Endothelial cell of hepatic sinusoid (primary cell): Measurements from ENCODE around the gene KDM6A.
"Not testable (repeated sequence)": the region's sequence is repeated elsewhere in the genome, so short reads cannot be mapped to it uniquely, and the experiment has no call there.

Experiments used
- in situ Hi-C: cut with HindIII; loops from 2 replicates; pipeline ENCODE4 v1.10.0; 2017; ENCODE audit warnings: low sequenced_read_pairs

KDM6A gene

DNA sequence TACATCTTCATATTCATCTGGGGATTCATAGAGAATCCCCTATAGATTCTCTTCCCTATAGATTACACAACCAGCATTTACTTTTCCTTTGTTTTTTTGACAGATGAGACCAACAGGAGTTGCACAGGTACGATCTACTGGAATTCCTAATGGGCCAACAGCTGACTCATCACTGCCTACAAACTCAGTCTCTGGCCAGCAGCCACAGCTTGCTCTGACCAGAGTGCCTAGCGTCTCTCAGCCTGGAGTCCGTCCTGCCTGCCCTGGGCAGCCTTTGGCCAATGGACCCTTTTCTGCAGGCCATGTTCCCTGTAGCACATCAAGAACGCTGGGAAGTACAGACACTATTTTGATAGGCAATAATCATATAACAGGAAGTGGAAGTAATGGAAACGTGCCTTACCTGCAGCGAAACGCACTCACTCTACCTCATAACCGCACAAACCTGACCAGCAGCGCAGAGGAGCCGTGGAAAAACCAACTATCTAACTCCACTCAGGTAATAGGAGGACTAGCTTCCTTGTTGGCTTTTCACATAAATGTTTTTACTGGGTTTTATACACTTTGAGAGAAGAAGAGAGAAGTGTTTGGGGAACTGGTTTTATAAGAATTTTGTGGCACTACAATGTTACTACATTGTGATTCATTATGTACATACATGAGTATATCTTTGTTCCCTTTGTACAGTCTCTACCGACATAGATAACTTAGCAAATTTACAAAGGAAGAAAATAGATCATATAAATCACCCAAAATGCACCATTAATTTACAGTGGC is 190.5 kb downstream of the KDM6A start:
- in situ Hi-C loops, result loop anchor here (5.0 to 25.0 kb wide), 2 partner anchors 106 to 1101 kb away; partner anchors contain the start of gene NDP

DNA sequence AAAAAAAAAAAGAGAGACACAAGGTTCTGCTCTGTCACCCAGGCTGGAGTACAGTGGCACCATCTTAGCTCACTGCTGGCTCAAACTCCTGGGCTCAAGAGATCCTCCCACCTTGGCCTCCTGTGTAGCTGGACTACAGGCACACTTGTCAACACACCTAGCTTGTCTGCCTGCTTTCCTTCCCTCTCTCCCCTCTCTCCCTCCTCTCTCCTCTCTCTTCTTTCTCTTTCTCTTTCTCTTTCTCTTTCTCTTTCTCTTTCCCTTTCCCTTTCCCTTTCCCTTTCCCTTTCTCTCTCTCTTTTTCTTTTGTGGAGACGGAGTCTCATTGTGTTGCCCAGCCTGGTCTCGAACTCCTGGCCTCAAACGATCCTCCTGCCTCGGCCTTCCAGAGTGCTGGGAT is 195.6 kb downstream of the KDM6A start:
- in situ Hi-C loops, result loop anchor here (25.0 kb wide), 1 partner anchor 1106 kb away; the partner anchor contains the start of gene NDP

DNA sequence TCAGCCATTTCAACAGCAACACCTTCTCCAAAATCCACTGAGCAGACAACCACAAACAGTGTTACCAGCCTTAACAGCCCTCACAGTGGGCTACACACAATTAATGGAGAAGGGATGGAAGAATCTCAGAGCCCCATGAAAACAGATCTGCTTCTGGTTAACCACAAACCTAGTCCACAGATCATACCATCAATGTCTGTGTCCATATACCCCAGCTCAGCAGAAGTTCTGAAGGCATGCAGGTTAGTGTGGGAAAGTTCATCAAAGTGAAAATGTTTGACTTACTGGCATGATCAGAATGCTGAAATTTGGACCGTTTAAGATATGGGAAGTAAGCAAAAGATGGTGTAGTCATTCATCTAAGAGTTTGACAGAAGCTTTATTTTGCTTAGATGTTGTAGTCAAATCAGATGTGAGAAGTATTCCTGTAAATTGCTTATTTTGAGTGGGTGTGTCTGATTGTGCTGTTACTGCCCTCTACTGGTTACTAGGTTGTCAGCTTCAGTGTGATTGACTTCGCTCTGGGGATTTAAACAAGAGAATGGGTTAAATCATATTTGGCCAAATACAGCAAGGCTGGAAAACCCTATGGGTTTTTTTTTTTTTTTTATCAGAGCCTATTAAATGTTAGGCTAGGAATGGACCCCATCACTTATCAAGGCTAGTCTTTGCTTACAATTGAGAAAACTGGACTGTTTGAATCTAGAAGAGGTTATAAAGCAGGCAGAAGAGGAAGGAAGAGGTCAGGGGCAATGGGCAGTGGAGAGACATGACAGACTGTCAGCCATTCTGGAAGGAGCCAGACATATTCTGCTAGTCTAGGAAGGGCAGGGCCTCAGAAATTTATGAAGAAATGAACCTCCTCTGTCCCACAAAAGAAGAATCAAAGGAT is 197.4 kb downstream of the KDM6A start:
- in situ Hi-C loops, result loop anchor here (25.0 kb wide), 1 partner anchor 1108 kb away; the partner anchor contains the start of gene NDP

DNA sequence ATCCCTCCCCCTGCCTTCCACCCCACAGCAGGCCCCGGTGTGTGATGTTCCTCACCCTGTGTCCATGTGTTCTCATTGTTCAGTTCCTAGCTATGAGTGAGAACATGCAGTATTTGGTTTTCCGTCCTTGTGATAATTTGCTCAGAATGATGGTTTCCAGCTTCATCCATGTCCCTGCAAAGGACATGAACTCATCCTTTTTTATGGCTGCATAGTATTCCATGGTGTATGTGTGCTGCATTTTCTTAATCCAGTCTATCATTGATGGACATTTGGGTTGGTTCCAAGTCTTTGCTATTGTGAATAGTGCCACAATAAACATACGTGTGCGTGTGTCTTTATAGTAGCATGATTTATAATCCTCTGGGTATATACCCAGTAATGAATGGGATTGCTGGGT is 200.0 kb downstream of the KDM6A start:
- in situ Hi-C loops, result loop anchor here (25.0 kb wide), 1 partner anchor 1111 kb away; the partner anchor contains the start of gene NDP

DNA sequence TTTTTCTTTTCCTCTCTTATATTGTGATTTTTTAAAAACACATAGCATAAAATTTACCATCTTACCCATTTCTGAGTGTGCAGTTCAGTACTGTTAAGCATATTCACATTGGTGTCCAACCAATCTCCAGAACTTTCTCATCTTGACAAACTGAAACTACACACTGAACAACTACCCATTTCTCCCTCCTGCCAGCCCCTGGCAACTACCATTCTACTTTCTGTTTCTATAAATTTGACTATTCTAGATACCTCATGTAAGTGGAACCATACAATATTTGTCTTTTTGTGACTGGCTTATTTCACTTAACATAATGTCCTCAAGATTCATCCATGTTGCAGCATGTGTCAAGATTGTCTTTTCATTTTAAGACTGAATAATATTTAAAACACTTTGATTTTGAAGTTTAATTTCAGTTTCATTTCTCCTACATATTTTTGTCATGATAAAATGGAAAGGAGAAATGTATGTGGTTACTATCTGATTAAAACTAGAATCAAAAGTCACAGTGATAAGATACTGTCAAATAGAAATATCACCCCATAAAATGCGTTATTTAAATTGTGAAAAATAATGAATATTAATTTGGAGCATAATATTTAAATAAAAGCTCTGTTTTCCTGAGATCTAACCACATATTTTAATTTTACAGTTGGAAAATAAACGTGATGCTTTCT is 204.9 kb downstream of the KDM6A start:
- in situ Hi-C loops, result no loop called here

DNA sequence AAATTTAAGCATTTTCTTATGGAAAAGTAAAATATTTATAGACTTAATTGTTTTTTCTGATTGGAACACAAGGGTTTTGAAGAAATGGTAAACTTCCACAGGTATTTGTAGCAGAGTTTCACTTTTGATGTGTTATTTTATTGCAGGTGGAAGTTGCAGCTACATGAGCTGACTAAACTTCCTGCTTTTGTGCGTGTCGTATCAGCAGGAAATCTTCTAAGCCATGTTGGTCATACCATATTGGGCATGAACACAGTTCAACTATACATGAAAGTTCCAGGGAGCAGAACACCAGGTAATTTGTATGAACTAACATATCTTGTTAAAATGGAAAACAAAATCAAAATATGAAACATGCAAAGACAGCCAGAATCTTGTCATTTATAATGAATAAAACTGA is 210.3 kb downstream of the KDM6A start:
- in situ Hi-C loops, result no loop called here

DNA sequence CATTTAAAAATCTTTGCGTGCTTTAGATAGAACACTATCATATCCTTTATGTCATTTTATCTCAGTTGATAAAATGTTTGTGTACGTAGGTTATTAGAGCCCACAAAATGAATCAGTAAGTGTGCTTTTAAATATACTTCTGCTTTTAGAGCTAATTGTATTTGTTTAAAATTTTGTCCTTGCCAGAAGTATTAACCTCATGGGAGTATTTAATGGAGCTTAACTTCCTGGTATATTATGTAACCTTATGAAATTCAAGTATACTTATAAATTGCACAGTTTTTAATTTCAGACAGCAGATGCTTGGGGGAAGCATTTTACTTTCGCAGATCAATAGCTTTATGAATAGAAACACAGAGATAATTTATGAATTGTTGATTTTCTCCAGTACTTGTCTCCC is 237.5 kb downstream of the KDM6A start:
- in situ Hi-C loops, result no loop called here

DNA sequence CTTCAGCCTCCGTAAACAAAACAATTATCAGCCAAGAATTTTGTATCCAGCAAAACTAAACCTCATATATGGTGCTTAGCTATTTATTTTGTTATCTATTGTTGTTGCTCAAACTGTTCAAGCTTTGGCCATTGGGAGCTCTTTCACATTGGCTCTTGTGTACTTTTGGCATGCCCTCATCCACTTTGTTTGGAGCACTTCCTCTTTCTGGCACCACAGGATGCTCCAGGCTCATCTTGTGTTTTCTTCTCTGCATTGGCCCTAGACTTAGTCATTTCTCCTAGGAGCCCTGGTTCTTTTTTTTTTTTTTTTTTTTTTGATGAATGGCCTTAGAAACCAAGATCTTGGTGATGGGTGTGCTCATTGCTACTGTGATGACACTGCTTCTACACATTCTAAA is 253.2 kb downstream of the KDM6A start:
- in situ Hi-C loops, result loop anchor here (5.0 kb wide), 1 partner anchor 41 kb away; no protein-coding TSS in a partner anchor

DNA sequence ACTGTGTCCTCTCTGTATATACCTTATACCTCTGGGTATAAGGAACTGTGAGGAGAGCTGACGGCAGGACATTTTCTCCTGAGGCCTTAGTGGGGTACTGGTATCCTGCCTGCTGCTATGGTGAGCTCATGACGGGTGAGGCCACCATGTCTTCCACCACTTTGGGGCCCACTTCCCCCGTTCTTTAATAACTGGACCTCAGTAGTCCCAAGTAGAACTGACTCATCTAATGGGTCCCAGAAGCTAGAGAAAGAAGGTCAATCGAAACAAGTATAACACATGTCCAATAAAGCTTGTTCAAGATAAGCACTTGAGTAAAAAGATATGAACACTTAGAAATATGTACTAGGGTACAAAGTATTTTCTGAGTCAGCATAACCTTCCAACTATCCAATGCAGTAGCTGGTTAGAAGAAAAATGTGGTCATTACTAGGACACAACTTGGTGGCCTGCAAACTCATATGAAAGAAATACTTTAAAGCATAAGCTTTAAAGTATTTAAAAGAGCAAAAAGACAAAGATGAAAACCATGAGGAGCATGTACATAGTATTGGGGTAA is 256.0 kb downstream of the KDM6A start:
- in situ Hi-C loops, result loop anchor here (5.0 kb wide), 1 partner anchor 38 kb away; no protein-coding TSS in a partner anchor

DNA sequence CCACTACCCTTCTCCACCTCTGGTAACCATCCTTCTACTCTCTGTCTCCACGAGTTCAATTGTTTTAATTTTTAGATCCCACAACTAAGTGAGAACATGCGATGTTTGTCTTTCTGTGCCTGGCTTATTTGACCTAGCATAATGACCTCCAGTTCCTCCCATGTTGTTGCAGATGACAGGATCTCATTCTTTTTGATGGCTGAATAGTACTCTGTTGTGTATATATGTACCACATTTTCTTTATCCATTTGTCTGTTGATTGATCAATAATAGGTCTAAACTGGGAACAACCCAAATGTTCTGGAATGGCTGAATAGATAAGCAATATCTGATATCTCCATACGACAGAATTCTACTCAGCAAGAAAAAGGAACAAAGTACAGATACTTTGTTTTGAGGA is 260.5 kb downstream of the KDM6A start:
- in situ Hi-C loops, result no loop called here

DNA sequence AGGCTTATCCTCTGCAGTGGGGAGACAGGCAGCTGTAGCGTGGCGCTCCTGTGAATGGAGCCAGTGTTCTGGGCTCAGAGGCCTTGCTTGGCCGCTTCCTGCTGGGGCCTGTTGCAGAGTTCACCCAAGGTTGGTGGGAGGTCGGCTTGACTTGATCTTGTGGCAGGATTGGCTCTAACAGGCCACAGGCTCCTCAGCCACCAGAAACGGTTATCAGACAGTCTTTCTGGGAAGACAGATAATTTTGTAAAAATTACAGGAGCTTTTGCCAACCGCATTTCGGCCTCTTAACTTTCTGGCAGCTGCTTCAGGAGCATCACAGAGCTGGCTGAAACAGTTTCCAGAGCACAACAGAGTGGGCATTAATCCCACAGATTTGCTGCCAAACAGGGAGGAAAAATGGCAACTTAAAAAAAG is 261.3 kb downstream of the KDM6A start:
- in situ Hi-C loops, result no loop called here

DNA sequence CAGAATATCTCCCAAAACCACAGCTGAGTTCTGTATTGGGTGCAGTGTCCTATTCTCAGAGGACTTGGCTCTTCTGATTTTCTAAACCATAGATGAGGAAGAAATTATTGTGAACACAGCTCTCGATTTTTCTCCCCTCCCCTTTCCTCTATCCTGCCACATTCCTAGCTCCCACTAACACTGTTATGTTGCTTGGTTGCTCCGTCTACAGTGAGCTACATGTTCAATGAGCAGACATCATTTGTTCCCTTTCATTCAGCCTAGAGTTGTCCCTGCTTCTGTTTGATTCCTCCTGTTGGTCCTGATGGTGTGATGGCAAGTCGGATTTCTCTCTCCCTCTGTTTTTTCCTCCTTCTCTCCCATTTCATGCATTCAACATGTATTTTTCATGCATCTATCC is 261.8 kb downstream of the KDM6A start:
- in situ Hi-C loops, result no loop called here

DNA sequence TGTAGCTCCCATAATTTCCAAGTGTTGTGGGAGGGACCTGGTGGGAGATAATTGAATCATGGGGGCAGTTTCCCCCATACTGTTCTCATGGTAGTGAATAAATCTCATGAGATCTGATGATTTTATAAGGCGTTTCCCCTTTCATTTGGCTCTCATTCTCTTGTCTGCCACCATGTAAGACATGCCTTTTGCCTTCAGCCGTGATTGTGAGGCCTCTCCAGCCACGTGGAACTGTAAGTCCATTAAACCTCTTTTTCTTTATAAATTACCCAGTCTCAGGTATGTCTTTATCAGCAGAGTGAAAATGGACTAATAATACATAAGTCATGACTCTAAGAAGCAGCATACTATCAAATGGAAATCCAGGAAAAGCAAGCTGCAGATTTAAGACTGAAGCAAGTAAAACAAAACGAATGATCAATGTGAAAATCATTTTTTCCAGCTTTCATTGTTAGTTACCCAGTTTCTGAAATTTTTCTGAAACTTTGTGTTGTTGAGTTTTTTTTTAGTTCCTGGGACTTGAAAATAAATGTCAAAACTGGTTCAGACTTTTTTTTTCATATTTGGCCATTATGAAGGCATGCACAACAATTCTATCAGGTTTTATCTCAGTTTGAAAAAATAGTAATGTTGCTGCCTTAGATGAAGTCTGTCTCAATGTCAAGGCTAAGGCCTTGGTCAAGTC is 262.5 kb downstream of the KDM6A start:
- in situ Hi-C loops, result not testable (repeated sequence)

DNA sequence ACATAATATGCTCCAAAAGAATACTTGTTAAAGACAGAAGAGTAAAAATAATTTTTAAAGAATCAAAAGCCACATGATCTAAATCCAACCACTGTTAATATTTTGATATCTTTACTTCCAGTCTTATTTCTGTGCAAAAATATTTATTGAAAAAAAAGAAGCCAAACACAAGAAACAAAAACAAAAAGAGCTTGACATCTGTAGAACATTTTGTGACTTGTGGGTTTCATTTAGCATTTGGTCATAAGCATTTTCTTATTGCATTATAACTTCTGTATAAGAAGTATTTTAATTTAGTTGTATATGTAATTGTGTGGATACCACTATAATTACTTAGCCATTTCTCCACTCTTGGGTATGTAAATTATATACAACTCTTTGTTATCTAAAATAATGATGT is 264.5 kb downstream of the KDM6A start:
- in situ Hi-C loops, result no loop called here

DNA sequence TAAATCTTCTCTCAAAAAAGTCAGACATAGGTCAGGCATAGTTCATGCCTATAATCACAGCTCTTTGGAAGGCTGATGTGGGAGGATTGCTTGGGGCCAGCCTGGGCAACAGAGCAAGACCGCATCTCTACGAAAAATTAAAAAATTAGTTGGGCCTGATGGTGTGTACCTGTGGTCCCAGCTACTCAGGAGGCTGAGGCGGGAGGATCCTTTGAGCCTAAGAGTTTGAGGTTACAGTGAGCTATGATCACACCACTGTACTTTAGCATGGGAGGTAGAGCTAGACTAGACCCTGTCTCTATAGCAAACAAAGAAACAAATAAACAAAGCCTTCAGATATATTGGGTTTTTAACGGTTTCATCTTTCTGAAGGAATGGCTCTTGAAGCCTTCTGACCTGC is 265.5 kb downstream of the KDM6A start:
- in situ Hi-C loops, result no loop called here

DNA sequence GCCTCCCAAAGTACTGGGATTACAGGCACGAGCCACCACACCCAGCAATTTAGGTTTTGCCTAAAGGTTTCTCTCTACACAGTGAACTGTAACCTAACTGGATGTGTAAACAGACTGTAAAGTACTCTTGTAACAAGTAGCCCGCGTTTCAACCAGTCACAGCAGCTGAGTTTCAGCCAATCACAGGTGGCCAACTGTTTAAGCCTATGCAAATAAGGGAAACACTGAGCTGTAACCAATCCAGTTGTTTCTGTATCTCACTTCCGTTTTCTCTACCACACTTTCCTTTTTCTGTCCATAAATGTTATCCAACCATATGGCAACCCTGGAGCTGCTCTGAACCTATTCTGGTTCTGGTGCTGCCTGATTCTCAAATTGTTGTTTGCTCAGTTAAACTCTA is 267.8 kb downstream of the KDM6A start:
- in situ Hi-C loops, result no loop called here

DNA sequence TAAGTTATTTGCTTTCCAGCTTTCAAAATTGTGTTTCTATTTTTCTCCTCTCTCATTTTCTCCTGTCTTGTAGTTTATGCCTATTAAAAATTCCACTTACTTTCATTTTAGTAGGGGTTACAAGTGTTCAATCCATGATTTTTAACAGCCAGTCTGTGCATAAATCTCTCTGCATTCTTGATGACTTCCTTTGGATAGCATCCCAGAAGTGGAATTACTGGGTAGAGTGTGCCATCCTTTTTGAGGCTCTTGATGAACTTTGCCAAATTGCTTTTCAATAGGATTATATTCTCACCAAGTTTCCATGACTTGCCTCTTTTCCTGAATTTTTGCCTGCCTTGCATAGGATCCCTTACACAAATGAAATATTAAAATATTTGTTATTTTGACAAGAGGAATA is 269.2 kb downstream of the KDM6A start:
- in situ Hi-C loops, result no loop called here

DNA sequence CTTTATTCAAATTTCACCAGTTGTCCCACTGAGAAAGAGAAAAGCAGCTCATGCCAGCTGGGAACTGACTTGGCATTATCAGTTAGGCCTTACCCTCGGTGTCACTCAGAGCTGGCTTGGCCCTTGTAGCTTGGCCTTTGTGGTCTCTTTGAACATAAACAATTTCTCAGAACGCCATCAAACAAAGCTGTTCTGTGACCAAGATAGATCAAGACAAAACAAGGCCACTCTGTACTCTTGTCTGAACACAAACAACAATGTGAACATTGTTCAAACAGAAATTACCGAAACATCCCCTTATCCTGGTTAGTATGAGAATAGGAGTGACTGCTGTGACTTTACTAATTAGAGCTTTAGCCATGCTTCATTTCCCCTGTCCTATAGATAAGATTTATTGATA is 270.5 kb downstream of the KDM6A start:
- in situ Hi-C loops, result no loop called here

DNA sequence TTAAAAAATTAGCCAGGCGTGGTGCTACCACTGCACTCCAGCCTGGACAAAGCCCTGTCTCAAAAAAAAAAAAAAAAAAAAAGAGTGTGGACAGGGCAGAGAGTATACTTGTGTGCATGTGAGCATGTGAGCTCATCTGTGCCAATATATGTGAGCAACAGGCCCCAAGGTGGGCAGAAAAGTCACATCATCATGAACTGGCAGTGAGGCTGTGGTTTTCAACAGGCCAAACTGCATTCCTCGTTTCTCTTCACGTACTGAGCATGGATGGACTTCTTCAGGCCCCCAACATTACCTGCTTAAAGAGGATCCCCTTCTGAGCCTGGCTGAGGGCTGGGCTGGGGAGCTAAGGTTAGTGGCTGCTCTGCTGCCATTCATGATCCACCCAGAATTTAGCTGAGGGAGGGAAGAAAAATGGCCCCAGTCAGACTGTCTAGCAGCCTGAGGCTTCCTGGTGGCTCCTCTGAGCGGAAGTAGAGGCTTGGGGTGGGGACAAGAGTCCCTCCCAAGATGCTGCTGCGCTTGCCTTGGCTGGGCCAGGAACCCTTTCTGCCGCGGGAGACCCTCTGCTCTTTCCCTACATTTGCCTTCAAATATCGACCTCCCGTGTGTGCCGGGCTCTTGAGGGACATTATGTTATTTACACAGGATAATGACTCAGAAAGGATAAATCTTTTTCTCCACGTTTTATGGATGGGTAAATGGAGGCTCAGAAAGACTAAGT is 272.7 kb downstream of the KDM6A start:
- in situ Hi-C loops, result no loop called here

DNA sequence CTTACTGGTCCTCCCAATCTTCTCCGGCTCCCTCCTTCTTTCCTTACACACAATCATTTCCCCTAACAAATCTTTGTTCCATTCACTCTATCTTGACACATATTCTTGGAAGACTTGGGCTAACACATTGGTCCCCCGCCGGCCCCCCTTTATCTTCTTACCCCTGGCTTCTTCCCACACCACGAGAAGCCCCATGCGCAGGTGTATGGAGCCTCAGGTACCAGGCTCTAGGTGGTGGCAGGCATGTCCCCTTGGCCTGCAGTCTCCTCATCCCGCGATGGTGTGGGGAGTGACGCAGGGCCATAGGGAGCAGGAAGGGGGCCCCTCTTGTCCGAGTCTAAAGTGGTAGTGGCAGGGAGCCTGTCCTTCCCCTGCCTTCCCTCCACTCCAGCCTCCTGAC is 277.8 kb downstream of the KDM6A start:
- in situ Hi-C loops, result no loop called here
